HL-60 (cell line): ENCODE results near the gene ATP1B1.

Source experiments
- DNase-seq, 2 experiments: peaks; one replicate each; pipeline ENCODE4 v3.0.0-alpha.2; 2010 to 2020; ENCODE audit warnings: low read depth in 1 of 2, low spot score in 1 of 2
- H3K27ac ChIP-seq: fragments of 250-450 bp; sonication (Bioruptor Pico); replicated peaks from 2 replicates; pipeline ENCODE4 v1.5.1; 2020; ENCODE audit warnings: mild to moderate bottlenecking, moderate library complexity
- H3K27me3 ChIP-seq: fragments of 250-450 bp; sonication (Bioruptor Pico); 2 replicates; pipeline ENCODE4 v1.5.1; 2021; ENCODE audit warnings: mild to moderate bottlenecking, moderate library complexity; ENCODE audit not compliant: insufficient read depth, poor library complexity, severe bottlenecking
- H3K4me3 ChIP-seq: replicated peaks from 2 replicates; pipeline ENCODE4 v1.5.1; 2011; ENCODE audit warnings: mild to moderate bottlenecking, control low read depth, low read length; ENCODE audit not compliant: insufficient read depth
- CTCF ChIP-seq: IDR thresholded peaks from one replicate; pipeline ENCODE4 v1.5.1; 2011; ENCODE audit warnings: low read length, control low read depth, inconsistent platforms; ENCODE audit not compliant: insufficient read depth
- GABPA ChIP-seq: IDR thresholded peaks from 2 replicates; pipeline ENCODE4 v1.6.1; 2012; ENCODE audit warnings: low read depth
- POLR2AphosphoS5 ChIP-seq: IDR thresholded peaks from 2 replicates; pipeline ENCODE4 v1.6.1; 2012; ENCODE audit warnings: low read depth
- REST ChIP-seq: IDR thresholded peaks from 2 replicates; pipeline ENCODE4 v1.6.1; 2012; ENCODE audit warnings: low read depth; ENCODE audit not compliant: insufficient replicate concordance
- SPI1 ChIP-seq: IDR thresholded peaks from 2 replicates; pipeline ENCODE4 v1.6.1; 2012; ENCODE audit warnings: low read depth, mild to moderate bottlenecking, borderline replicate concordance

The ATP1B1 gene

DNA sequence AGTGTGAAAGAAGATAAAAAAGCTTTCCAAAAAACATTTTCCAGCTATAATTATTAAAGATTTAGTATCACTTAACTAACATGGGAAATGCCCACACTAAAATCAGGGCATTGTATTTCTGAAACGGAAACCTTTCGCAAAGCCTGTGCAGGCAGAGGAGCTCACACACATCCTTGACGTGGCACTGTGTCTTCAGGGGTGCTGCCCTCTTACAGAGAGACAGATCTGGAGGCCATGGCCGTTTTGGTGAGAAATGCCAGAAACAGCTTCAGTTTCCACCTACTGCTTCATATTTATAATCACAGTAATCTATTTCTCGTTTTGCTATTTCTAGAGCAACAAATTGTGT is 26.7 kb downstream of the ATP1B1 start:
- DNase-seq, result no peak
- Histone ChIP-seq H3K27ac (no peak overlapping the region), H3K4me3 (no peak overlapping the region), H3K27me3 (no peaks in the 10 kb centered on the region)
- TF ChIP-seq POLR2AphosphoS5 (no peak), GABPA (no peak), REST (no peak), SPI1 (no peak), CTCF (no peak)

DNA sequence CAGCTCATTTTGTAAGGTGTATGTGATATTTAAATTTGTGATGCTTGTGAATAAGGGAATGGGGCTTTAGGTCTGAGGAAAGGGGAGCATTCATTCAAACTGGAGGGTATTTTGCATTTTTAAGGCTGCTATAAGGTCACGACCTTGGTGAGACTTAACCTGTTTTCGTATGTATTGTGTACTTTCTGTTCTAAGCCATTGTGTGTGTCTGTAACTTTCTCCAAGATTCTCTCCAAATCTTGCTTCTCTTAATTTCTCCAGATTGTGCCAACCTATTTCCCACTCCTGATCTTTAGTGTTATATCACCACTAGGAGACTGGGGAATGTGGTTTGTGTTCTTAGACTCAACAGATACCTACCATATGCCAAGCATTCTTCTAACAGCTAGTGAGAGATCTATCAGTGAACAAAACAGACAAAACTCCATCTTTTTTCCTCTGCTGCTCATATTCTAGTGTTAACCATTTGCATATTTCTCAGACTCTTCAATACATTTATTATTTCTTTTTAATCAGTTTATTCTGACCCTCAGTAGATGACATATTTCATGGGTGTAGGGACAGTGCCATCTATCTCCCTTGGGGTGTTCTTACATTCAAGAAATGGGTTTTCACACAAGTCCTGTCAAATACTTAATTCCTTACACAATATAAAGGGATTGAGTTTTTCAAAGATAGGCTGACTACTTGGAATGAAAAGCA is 27.5 kb downstream of the ATP1B1 start:
- TF ChIP-seq REST, result no peak
- TF ChIP-seq CTCF, result no peak
- no peak for TF ChIP-seq GABPA
- no peak for TF ChIP-seq POLR2AphosphoS5
- TF ChIP-seq SPI1, result no peak
- DNase-seq, result no peak
- H3K27ac ChIP-seq, result no peak overlapping the region
- H3K27me3 ChIP-seq, result no peaks in the 10 kb centered on the region
- no peak overlapping the region for H3K4me3 ChIP-seq

GRCh38 chr1:169137357-169137756 is 30.9 kb downstream of the ATP1B1 start:
- Histone ChIP-seq H3K4me3 (no peak overlapping the region), H3K27me3 (no peaks in the 10 kb centered on the region), H3K27ac (no peak overlapping the region)
- DNase-seq, result no peak
- TF ChIP-seq GABPA (no peak), POLR2AphosphoS5 (no peak), SPI1 (no peak), CTCF (no peak), REST (no peak)
